Stimulated activated naive CD8-positive, alpha-beta T cell treated with anti-CD3 and anti-CD28 coated beads, Interleukin-15, Interleukin-2, amounts not matched to agents 100 ng/mL and 50 ng/mL, for 24 hours (primary cell): ENCODE measurements around the gene THNSL1.

Experiments used
- H3K27ac Mint-ChIP-seq: one replicate; pipeline ENCODE4 v1.8.0; 2021; ENCODE audit warnings: mild to moderate bottlenecking, mixed read lengths
- H3K27me3 Mint-ChIP-seq: one replicate; pipeline ENCODE4 v1.8.0; 2021; ENCODE audit warnings: mixed read lengths
- H3K36me3 Mint-ChIP-seq: one replicate; pipeline ENCODE4 v1.8.0; 2021; ENCODE audit warnings: low read depth, mixed read lengths
- H3K4me1 Mint-ChIP-seq: one replicate; pipeline ENCODE4 v1.8.0; 2021; ENCODE audit warnings: low read depth, mixed read lengths
- H3K4me3 Mint-ChIP-seq: one replicate; pipeline ENCODE4 v1.8.0; 2021; ENCODE audit warnings: mild to moderate bottlenecking, mixed read lengths
- H3K9me3 Mint-ChIP-seq: one replicate; pipeline ENCODE4 v1.8.0; 2021; ENCODE audit warnings: mixed read lengths

The THNSL1 gene

DNA sequence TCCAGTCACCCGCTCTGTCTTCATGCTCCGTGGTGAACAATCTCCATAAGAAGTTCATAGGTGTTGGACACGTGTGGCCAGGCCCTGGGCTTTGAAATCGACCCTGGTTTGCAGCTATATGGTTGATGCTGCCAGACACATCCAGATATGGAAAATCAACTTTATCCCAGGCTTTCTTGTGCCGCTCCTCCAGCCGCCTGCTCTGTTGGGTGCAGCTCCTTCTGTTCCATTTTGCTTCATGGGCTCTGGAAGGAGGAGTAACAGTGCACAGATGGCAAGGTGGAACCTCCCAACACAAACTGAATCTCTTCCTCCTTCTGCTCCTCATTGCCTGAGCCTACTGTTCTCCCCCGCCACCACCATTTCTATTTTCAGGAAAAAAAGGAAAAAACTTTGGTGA, 44.7 kb downstream of the THNSL1 start:
- Mint-ChIP-seq H3K9me3 (peaks cover 4% of the 10 kb centered on the region), H3K27me3 (no peaks in the 10 kb centered on the region), H3K27ac (no peak overlapping the region)

DNA sequence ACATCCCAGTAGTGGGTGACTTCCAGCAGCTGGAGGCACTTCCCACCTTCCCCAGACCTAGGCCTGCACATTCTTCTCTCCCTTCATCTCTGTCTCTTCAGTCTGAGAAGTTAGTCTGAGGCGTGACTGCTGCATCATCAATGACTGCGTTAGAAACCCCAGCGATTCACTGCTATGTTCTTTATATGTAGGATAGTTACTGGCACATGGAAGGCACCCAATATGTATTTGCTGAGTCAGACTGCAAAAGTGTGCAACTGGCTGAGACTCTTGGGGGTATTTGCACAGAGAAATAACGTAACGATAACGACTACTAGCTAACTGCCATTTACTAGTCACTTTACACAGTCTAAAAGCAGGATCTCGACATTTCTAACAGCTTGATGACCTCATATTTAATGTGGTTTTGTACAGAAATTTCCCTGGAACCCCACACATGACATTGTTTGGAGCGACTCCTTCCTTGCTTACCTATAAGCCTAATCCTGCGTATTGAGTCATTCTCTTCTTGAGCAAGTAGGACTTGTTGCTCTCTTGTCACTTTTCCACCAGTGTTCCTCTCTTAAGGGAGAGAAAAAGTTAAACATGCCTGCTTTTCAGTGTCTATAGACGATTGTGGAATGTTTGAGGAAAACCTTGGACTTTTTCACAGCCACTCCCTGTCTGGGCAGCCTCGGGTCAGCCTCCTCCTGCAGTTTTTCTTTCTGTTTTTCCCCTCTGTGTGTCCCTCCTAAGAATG, 45.5 kb downstream of the THNSL1 start:
- H3K27ac Mint-ChIP-seq, result peak overlapping the region; percentile 79
- H3K36me3 Mint-ChIP-seq, result no peaks in the 10 kb centered on the region
- H3K4me3 Mint-ChIP-seq, result peak overlapping the region; percentile 31
- H3K27me3 Mint-ChIP-seq, result no peaks in the 10 kb centered on the region
- H3K9me3 Mint-ChIP-seq, result peaks cover 4% of the 10 kb centered on the region
- peaks cover 21% of the 10 kb centered on the region for H3K4me1 Mint-ChIP-seq

More for the DNA sequence above, 44.7 kb downstream of the THNSL1 start:
- Mint-ChIP-seq H3K4me1 (peaks cover 21% of the 10 kb centered on the region), H3K36me3 (no peaks in the 10 kb centered on the region), H3K4me3 (no peak overlapping the region)

DNA sequence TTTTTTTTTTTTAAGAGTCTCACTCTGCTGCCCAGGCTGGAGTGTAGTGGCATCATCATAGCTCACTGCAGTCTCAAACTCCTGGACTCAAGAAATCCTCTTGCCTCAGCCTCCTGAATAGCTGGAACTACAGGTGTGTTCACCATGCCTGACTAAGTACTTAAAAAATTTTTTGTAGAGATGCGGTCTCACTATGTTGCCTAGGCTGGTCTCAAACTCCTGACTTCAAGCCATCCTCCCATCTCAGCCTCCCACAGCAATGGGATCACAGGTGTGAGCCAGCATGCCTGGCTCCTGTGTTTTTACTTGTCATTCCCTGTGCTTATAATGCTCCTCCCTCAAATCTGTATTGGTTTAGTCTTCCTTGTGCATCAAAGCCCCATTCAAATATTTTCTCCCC, 46.7 kb downstream of the THNSL1 start:
- Mint-ChIP-seq H3K27me3 (no peaks in the 10 kb centered on the region), H3K9me3 (peaks cover 4% of the 10 kb centered on the region), H3K4me1 (peaks cover 21% of the 10 kb centered on the region), H3K27ac (peak overlapping the region; percentile 28), H3K36me3 (no peaks in the 10 kb centered on the region), H3K4me3 (no peak overlapping the region)

- Mint-ChIP-seq H3K4me3 (no peak overlapping the region), H3K27ac (peak overlapping the region; percentile 28), H3K4me1 (peaks cover 21% of the 10 kb centered on the region), H3K36me3 (no peaks in the 10 kb centered on the region), H3K9me3 (peaks cover 4% of the 10 kb centered on the region), H3K27me3 (no peaks in the 10 kb centered on the region)
Observed at GRCh38 chr10:25063644-25064043, 47.2 kb downstream of the THNSL1 start.

DNA sequence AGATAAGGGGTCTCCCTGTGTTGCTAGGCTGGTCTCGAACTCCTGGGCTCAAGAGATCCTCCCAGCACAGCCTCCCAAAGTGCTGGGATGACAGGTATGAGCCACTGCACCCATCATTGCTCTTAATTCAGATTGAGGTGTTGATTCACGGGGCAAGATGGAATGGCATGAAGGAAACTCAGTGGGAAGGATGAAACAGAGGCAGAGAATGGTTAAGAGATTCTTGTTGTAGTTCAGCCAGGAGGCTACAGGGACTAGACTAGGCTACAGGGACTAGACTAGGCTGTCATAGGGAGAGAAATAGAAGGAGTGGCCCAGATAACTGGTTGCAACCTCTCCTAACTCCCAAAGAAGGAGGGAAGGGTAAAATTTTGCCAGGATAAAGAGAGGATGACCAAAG, 48.0 kb downstream of the THNSL1 start:
- Mint-ChIP-seq H3K9me3 (peaks cover 4% of the 10 kb centered on the region), H3K27ac (no peak overlapping the region), H3K4me1 (peaks cover 21% of the 10 kb centered on the region), H3K36me3 (no peaks in the 10 kb centered on the region), H3K4me3 (no peak overlapping the region), H3K27me3 (no peaks in the 10 kb centered on the region)

GRCh38 chr10:25065761-25066476, 49.5 kb downstream of the THNSL1 start:
- Mint-ChIP-seq H3K4me1 (peaks cover 21% of the 10 kb centered on the region), H3K27ac (no peak overlapping the region), H3K9me3 (peaks cover 4% of the 10 kb centered on the region), H3K4me3 (no peak overlapping the region), H3K27me3 (no peaks in the 10 kb centered on the region), H3K36me3 (no peaks in the 10 kb centered on the region)

DNA sequence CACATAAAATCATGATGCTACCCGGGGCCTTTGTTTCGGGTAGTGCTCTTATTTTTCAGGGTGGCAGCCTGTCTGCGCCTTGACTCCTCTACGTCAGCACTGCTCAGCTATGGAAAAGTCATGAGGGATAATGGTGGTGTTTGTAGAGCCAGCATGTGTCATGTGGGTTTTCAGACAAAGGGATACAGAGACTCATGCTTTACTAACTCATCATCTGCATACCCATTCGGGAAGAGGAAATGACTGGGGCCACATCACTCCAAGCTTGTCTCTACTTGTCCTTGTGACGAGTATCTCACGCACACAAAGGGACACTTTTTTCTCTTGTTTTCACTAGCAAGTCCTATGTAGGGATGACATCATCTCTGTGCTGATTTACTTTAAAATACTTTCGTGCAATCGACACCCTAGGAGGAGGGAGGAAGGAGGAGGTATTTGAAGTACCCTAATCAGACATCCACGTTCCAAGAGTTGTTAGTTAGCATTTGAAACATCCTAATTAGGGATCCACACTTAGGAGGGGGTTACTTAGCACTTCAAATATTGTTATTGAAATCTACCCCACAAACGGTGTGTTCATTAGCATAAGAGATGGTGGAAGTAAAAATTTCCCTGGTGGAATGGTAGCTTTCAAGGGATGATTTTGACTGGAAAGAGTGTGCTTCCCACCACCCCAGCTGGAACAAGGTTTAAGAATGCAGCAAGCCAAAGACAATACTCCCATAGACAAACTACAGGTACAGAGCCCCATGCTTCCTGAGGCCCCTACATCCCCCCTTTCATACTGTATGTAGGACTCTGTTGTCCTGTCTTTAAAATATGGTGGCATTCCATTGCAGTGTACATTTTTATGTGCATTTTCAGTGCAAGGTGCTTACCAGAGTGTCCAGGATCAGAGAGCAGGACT, 52.0 kb downstream of the THNSL1 start:
- H3K4me3 Mint-ChIP-seq, result no peak overlapping the region
- peaks cover 2% of the 10 kb centered on the region for H3K9me3 Mint-ChIP-seq
- no peak overlapping the region for H3K27ac Mint-ChIP-seq
- peaks cover 6% of the 10 kb centered on the region for H3K4me1 Mint-ChIP-seq
- H3K36me3 Mint-ChIP-seq, result no peaks in the 10 kb centered on the region
- H3K27me3 Mint-ChIP-seq, result peaks cover 7% of the 10 kb centered on the region

DNA sequence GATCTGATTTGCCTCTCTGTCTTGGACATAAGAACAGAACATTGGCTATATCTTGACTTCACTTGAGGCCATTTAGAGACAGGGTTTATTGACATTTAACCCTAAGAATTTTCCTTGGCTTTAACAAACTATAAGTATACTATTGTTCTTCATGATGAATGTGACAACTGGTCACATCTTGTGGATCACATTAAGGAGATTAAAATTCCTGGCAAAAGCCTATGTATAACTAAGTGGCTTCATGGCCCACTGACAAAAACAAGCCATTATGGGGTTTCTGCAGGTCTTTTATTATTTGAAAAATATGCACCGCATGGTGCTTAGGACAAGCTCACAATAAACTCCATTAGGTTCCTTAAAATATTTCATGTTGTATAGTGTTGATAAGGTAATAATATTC, 54.8 kb downstream of the THNSL1 start:
- no peaks in the 10 kb centered on the region for H3K9me3 Mint-ChIP-seq
- H3K4me3 Mint-ChIP-seq, result no peak overlapping the region
- no peak overlapping the region for H3K27ac Mint-ChIP-seq
- H3K27me3 Mint-ChIP-seq, result peaks cover 19% of the 10 kb centered on the region
- H3K36me3 Mint-ChIP-seq, result no peaks in the 10 kb centered on the region
- no peaks in the 10 kb centered on the region for H3K4me1 Mint-ChIP-seq

DNA sequence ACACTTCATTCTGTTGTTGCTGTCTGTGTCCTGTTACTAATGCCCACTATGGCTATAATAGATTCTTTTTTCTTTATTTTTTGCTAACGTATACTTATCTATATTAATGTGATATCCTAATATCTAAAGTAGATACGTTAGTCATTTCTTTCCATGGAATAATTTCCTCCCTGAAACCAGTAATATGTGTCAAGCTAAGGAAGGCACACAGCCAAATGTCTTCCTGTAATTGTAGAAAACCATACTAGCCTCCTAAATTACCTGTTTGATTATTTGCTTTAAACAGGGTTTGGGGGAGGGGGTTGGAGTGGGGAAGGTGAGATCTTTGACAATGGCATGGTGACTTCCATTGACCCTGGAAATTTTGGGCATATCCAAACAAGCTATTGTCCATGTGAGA, 56.4 kb downstream of the THNSL1 start:
- Mint-ChIP-seq H3K4me1 (no peaks in the 10 kb centered on the region), H3K9me3 (no peaks in the 10 kb centered on the region), H3K36me3 (no peaks in the 10 kb centered on the region), H3K4me3 (no peak overlapping the region), H3K27me3 (peaks cover 19% of the 10 kb centered on the region), H3K27ac (no peak overlapping the region)

DNA sequence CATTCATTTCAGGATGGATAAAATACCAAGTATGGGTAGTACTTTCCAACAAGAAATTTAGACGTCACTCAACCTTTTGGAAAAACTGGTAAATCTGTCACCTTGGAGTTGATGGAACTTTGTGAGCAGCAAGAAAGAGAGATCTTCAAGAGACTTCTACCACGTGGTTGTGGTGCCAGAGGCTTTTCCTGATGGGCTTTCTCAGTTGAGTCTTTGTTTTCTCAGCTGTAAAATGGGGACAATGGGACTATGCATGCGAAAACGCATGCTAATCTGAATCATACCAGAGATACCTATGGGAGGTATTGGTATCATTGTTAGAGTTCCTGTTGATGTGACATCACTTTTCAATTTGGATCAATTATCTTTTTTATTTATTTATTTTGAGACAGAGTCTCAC, 59.4 kb downstream of the THNSL1 start:
- Mint-ChIP-seq H3K4me3 (no peak overlapping the region), H3K27ac (no peak overlapping the region), H3K4me1 (peaks cover 8% of the 10 kb centered on the region), H3K36me3 (no peaks in the 10 kb centered on the region), H3K27me3 (peaks cover 21% of the 10 kb centered on the region), H3K9me3 (no peaks in the 10 kb centered on the region)
